CD4-positive, alpha-beta memory T cell (primary cell): ENCODE results near the gene SETD1A. TPM values are rescaled to one million over a fixed set of nuclear protein-coding genes. Genes with fewer than 3 reads are reported as not detected.

ENCODE experiments used
- CTCF ChIA-PET: fragments of 350-600 bp; sonication (Branson Sonifier 250); formaldehyde crosslinking; loops from one replicate; lab custom pipeline; 2021; ENCODE audit warnings: inconsistent platforms; ENCODE audit not compliant: partially characterized antibody; lab: Charles Lee
- POLR2A ChIA-PET: fragments of 350-600 bp; sonication (Branson Sonifier 250); formaldehyde crosslinking; loops from one replicate; lab custom pipeline; 2021; ENCODE audit not compliant: partially characterized antibody; lab: Charles Lee
- DNase-seq, 5 donors: peaks; one replicate each; pipeline versions ENCODE4 v3.0.0 to v3.0.0-alpha.2; 2020 to 2022; ENCODE audit warnings: mixed read lengths in 1 of 5
- H3K27ac ChIP-seq: one replicate; pipeline ENCODE4 v1.7.0; 2013; ENCODE audit warnings: low read depth, low read length
- H3K27me3 ChIP-seq: 2 replicates; pipeline ENCODE4 v1.7.0; 2013; ENCODE audit warnings: mild to moderate bottlenecking, low read length, moderate library complexity; ENCODE audit not compliant: insufficient read depth
- H3K36me3 ChIP-seq: 2 replicates; pipeline ENCODE4 v1.7.0; 2013; ENCODE audit warnings: mild to moderate bottlenecking, low read length, moderate library complexity; ENCODE audit not compliant: insufficient read depth
- H3K4me1 ChIP-seq: 2 replicates; pipeline ENCODE4 v1.7.0; 2013; ENCODE audit warnings: mild to moderate bottlenecking, low read length, moderate library complexity; ENCODE audit not compliant: insufficient read depth
- H3K4me3 ChIP-seq, 2 donors: one replicate each; pipeline ENCODE4 v1.7.0; 2013; ENCODE audit warnings: low read length in 2 of 2, mild to moderate bottlenecking in 1 of 2
- H3K9me3 ChIP-seq, 2 donors: one replicate each; pipeline ENCODE4 v1.7.0; 2013; ENCODE audit warnings: low read length in 2 of 2, control low read depth in 1 of 2; ENCODE audit not compliant: control insufficient read depth in 1 of 2
- H3K27ac Mint-ChIP-seq, 7 donors: one replicate each; pipeline ENCODE4 v1.8.0; 2020 to 2021; ENCODE audit warnings: mixed read lengths in 7 of 7, mild to moderate bottlenecking in 6 of 7, inconsistent platforms in 3 of 7, moderate library complexity in 3 of 7
- H3K27me3 Mint-ChIP-seq, 2 donors: one replicate each; pipeline ENCODE4 v1.8.0; 2020 to 2021; ENCODE audit warnings: mixed read lengths in 2 of 2
- H3K36me3 Mint-ChIP-seq, 2 donors: one replicate each; pipeline ENCODE4 v1.8.0; 2020 to 2021; ENCODE audit warnings: mixed read lengths in 2 of 2, inconsistent platforms in 1 of 2, mild to moderate bottlenecking in 1 of 2
- H3K4me1 Mint-ChIP-seq, 4 donors: one replicate each; pipeline ENCODE4 v1.8.0; 2020 to 2021; ENCODE audit warnings: mixed read lengths in 4 of 4, mild to moderate bottlenecking in 1 of 4
- H3K4me3 Mint-ChIP-seq, 8 donors: one replicate each; pipeline ENCODE4 v1.8.0; 2020 to 2021; ENCODE audit warnings: mixed read lengths in 8 of 8, mild to moderate bottlenecking in 7 of 8, moderate library complexity in 6 of 8, inconsistent platforms in 3 of 8
- H3K9me3 Mint-ChIP-seq, 8 donors: one replicate each; pipeline ENCODE4 v1.8.0; 2020 to 2021; ENCODE audit warnings: mixed read lengths in 8 of 8, mild to moderate bottlenecking in 5 of 8, inconsistent platforms in 3 of 8, moderate library complexity in 1 of 8
- intact Hi-C: fragments of 100-400 bp; cut with micrococcal nuclease; formaldehyde crosslinking; loops from one replicate; pipeline ENCODE4 v1.15.1; 2023
- polyA plus RNA-seq, 2 donors: library from polyadenylated mRNA; unstranded; fragments of 300-500 nt; fragmentation: Illumina TruSeq; gene quantifications; one replicate each; pipeline ENCODE4 v1.2.3, GENCODE V29; 2021
- total RNA-seq, 2 experiments: library from RNA; stranded (reverse); gene quantifications; one replicate each; pipeline ENCODE4 v1.2.3, GENCODE V29; 2021

The SETD1A gene
- total and polyA plus RNA-seq, 4 experiments from 2014 or later, result 5.6 to 33.2 (median 32.1) TPM; not detected in 1

GRCh38 chr16:30921459-30921747 lies 36.2 kb upstream of the SETD1A start:
- Mint-ChIP-seq H3K4me3 (peak overlapping the region; percentile 95 to 100 (median 99)), H3K27ac (peak overlapping the region; percentile 98 to 100 (median 99)), H3K36me3 (peaks cover 0 to 11% of the 10 kb centered on the region in 2 donors), H3K27me3 (no peaks in the 10 kb centered on the region), H3K9me3 (peaks cover 0 to 2% (median 0%) of the 10 kb centered on the region in 8 donors), H3K4me1 (peaks cover 7 to 33% (median 17%) of the 10 kb centered on the region in 4 donors)
- Histone ChIP-seq H3K27me3 (no peaks in the 10 kb centered on the region), H3K27ac (peak overlapping the region; percentile 90), H3K4me1 (peaks cover 12% of the 10 kb centered on the region), H3K9me3 (no peaks in the 10 kb centered on the region), H3K36me3 (no peaks in the 10 kb centered on the region), H3K4me3 (peak overlapping the region in 1 of 2 donors; percentile 92)
- POLR2A ChIA-PET, result interaction anchor here (1.9 kb wide), 1 partner anchor 77 kb away, joined by 7 read pairs; no protein-coding TSS in a partner anchor
- DNase-seq, result no peak
- CTCF ChIA-PET, result interaction anchor here (0.6 to 4.7 kb wide), 5 partner anchors 17 to 76 kb away, joined by 3 to 80 read pairs (median 5); no protein-coding TSS in a partner anchor
- intact Hi-C loops, result loop anchor here (1.0 kb wide), 1 partner anchor 19 kb away; no protein-coding TSS in a partner anchor

GRCh38 chr16:30921748-30922419 lies 35.7 kb upstream of the SETD1A start:
- peaks cover 12% of the 10 kb centered on the region for H3K4me1 ChIP-seq
- H3K4me3 ChIP-seq, result peak overlapping the region; percentile 59 to 92
- H3K9me3 Mint-ChIP-seq, result peaks cover 0 to 2% (median 0%) of the 10 kb centered on the region in 8 donors
- no peaks in the 10 kb centered on the region for H3K27me3 ChIP-seq
- no peaks in the 10 kb centered on the region for H3K36me3 ChIP-seq
- intact Hi-C loops, result loop anchor here (1.0 to 2.0 kb wide), 13 partner anchors 20 to 947 kb away; partner anchors contain the start of genes FBRS, KAT8, PHKG2 and SETD1A
- ChIA-PET POLR2A (interaction anchor here (0.5 to 1.1 kb wide), 9 partner anchors 20 to 947 kb away, joined by 3 to 18 read pairs (median 3); partner anchors contain the start of genes ARMC5 and FUS), CTCF (interaction anchor here (0.6 to 4.7 kb wide), 5 partner anchors 17 to 77 kb away, joined by 4 to 80 read pairs (median 7); no protein-coding TSS in a partner anchor)
- H3K9me3 ChIP-seq, result no peaks in the 10 kb centered on the region
- peak overlapping the region; percentile 90 for H3K27ac ChIP-seq
- H3K4me3 Mint-ChIP-seq, result peak overlapping the region; percentile 95 to 100 (median 99)
- H3K27ac Mint-ChIP-seq, result peak overlapping the region; percentile 98 to 100 (median 99)
- H3K36me3 Mint-ChIP-seq, result peaks cover 0 to 14% of the 10 kb centered on the region in 2 donors
- DNase-seq, result peak; percentile 81 to 90 (median 85)
- H3K27me3 Mint-ChIP-seq, result no peaks in the 10 kb centered on the region
- H3K4me1 Mint-ChIP-seq, result peaks cover 7 to 33% (median 17%) of the 10 kb centered on the region in 4 donors

GRCh38 chr16:30922420-30922959 lies 35.1 kb upstream of the SETD1A start:
- Histone ChIP-seq H3K27me3 (no peaks in the 10 kb centered on the region), H3K27ac (peak overlapping the region; percentile 90), H3K4me1 (peaks cover 12% of the 10 kb centered on the region), H3K4me3 (peak overlapping the region; percentile 73 to 92), H3K9me3 (no peaks in the 10 kb centered on the region), H3K36me3 (no peaks in the 10 kb centered on the region)
- H3K36me3 Mint-ChIP-seq, result peaks cover 0 to 15% of the 10 kb centered on the region in 2 donors
- intact Hi-C loops, result loop anchor here (1.0 to 2.0 kb wide), 12 partner anchors 20 to 946 kb away; partner anchors contain the start of genes FBRS, KAT8, PHKG2 and SETD1A
- DNase-seq, result peak; percentile 99 to 100 (median 100)
- peaks cover 0 to 2% (median 0%) of the 10 kb centered on the region in 8 donors for H3K9me3 Mint-ChIP-seq
- H3K27me3 Mint-ChIP-seq, result no peaks in the 10 kb centered on the region
- H3K4me3 Mint-ChIP-seq, result peak overlapping the region; percentile 95 to 100 (median 99)
- peaks cover 7 to 33% (median 17%) of the 10 kb centered on the region in 4 donors for H3K4me1 Mint-ChIP-seq
- ChIA-PET CTCF (interaction anchor here (1.0 kb wide), 1 partner anchor 77 kb away, joined by 19 read pairs; no protein-coding TSS in a partner anchor), POLR2A (interaction anchor here (0.5 to 1.1 kb wide), 9 partner anchors 21 to 946 kb away, joined by 3 to 18 read pairs (median 3); partner anchors contain the start of genes ARMC5 and FUS)
- H3K27ac Mint-ChIP-seq, result peak overlapping the region; percentile 98 to 100 (median 99)

GRCh38 chr16:30922960-30923535 lies 34.5 kb upstream of the SETD1A start:
- CTCF ChIA-PET, result interaction anchor here (0.8 to 1.1 kb wide), 2 partner anchors 18 to 78 kb away, joined by 3 read pairs; no protein-coding TSS in a partner anchor
- peak overlapping the region; percentile 95 to 100 (median 99) for H3K4me3 Mint-ChIP-seq

GRCh38 chr16:30923554-30924075 lies 33.9 kb upstream of the SETD1A start, which contains the start of gene FBXL19:
Gene FBXL19 (plus strand): TSS chr16:30923572. CDS start chr16:30925755, 2,183 bp downstream.
- Histone ChIP-seq H3K36me3 (no peaks in the 10 kb centered on the region), H3K4me3 (peak within 1 kb of the TSS; percentile 73 to 92), H3K27ac (peak within 1 kb of the TSS; percentile 90), H3K27me3 (no peaks in the 10 kb centered on the region), H3K4me1 (peaks cover 12% of the 10 kb centered on the region), H3K9me3 (no peaks in the 10 kb centered on the region)
- H3K27ac Mint-ChIP-seq, result peak within 1 kb of the TSS; percentile 98 to 100 (median 99)
- intact Hi-C loops, result loop anchor here (1.0 to 2.0 kb wide), 5 partner anchors 19 to 945 kb away; partner anchors contain the start of genes ARMC5, CFAP119, RNF40 and STX4
- H3K27me3 Mint-ChIP-seq, result no peaks in the 10 kb centered on the region
- no peak for DNase-seq
- peaks cover 7 to 33% (median 17%) of the 10 kb centered on the region in 4 donors for H3K4me1 Mint-ChIP-seq
- POLR2A ChIA-PET, result interaction anchor here (1.1 to 2.4 kb wide), 6 partner anchors 19 to 273 kb away, joined by 3 to 8 read pairs (median 7); partner anchors contain the start of gene KAT8
- CTCF ChIA-PET, result interaction anchor here (0.8 to 1.1 kb wide), 2 partner anchors 18 to 79 kb away, joined by 3 read pairs; no protein-coding TSS in a partner anchor
- peaks cover 0 to 2% (median 0%) of the 10 kb centered on the region in 8 donors for H3K9me3 Mint-ChIP-seq
- H3K4me3 Mint-ChIP-seq, result peak within 1 kb of the TSS; percentile 95 to 100 (median 99)
- H3K36me3 Mint-ChIP-seq, result peaks cover 0 to 15% of the 10 kb centered on the region in 2 donors

More at GRCh38 chr16:30922960-30923535, 34.5 kb upstream of the SETD1A start:
- Histone ChIP-seq H3K9me3 (no peaks in the 10 kb centered on the region), H3K4me3 (peak overlapping the region; percentile 73 to 92), H3K27ac (peak overlapping the region; percentile 90), H3K4me1 (peaks cover 12% of the 10 kb centered on the region), H3K27me3 (no peaks in the 10 kb centered on the region), H3K36me3 (no peaks in the 10 kb centered on the region)
- Mint-ChIP-seq H3K4me1 (peaks cover 7 to 33% (median 17%) of the 10 kb centered on the region in 4 donors), H3K9me3 (peaks cover 0 to 2% (median 0%) of the 10 kb centered on the region in 8 donors), H3K27ac (peak overlapping the region; percentile 98 to 100 (median 99)), H3K36me3 (peaks cover 0 to 15% of the 10 kb centered on the region in 2 donors), H3K27me3 (no peaks in the 10 kb centered on the region)
- peak; percentile 95 to 98 (median 97) for DNase-seq
- POLR2A ChIA-PET, result interaction anchor here (0.9 to 2.4 kb wide), 7 partner anchors 19 to 273 kb away, joined by 3 to 8 read pairs (median 7); partner anchors contain the start of gene KAT8
- intact Hi-C loops, result loop anchor here (1.0 to 2.0 kb wide), 15 partner anchors 20 to 946 kb away; partner anchors contain the start of genes ARMC5, CFAP119, FBRS and KAT8
